ENCODE measurements around the gene PTPRG.
"Not testable (repeated sequence)": the region's sequence is repeated elsewhere in the genome, so short reads cannot be mapped to it uniquely, and the experiment has no call there.

The PTPRG gene

DNA sequence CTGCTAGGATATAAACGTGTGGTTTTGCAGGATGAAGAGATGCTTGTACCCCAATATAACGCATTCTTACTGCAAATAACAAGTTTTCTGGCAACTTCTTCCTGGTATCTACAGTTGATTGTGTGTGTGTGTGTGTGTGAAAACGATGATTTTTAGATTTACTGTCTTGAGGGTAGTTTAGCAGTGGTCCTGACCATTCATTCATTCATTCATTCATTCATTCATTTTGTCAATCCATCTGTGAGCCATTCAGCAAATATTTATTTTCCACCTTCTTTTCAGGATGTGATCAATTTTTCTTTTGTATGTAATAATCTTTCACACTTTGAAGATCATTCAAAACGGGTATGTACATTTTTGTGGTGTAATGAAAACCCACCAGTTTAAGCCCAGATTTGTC, 250.7 kb downstream of the PTPRG start:
- no peak for DNase-seq
- no peak for TF ChIP-seq GATA1 (IDR thresholded peaks at IDR 0.05; ENCODE audit: low read depth, low read length)
- TF ChIP-seq POLR2A (IDR thresholded peaks at IDR 0.05; ENCODE audit: low read length) = no peak

DNA sequence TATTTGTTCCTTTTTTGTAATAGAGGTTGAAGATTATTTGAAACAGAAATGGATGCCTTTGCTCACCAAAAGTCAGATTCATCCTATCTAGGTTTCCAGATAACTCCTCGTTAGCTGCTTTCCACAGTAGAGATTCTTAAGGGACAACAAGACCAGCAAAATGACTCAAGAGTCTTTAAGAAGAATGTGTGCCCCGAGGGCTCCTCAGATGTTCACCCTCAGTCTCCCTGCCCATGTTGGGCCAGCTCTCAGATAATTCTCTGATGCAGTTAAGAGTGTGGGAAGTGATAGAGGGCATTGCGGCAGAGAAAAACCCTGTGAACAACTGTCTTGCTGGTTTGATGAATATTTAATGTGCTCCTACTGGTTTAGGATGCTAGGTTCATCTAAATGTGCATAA, 251.1 kb downstream of the PTPRG start:
- DNase-seq = no peak
- TF ChIP-seq POLR2A (IDR thresholded peaks at IDR 0.05; ENCODE audit: low read length) (no peak), GATA1 (IDR thresholded peaks at IDR 0.05; ENCODE audit: low read depth, low read length) (no peak)

DNA sequence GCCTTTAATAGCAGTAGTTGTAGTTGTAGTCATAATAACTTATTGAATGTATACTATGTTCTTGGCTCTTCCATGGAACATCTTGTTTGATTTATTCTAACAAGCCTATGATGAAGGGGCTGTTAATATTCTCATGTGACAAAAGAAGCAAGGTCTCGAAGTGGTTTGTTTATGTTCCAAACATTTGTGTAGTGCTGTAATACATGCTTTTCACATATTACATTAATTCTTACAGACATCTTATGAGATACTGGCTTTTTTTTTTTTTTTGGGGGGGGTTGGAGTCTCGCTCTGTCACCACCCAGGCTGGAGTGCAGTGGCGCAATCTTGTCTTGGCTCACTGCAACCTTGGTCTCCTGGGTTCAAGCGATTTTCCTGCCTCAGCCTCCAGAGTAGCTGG, 252.3 kb downstream of the PTPRG start:
- TF ChIP-seq GATA1 (IDR thresholded peaks at IDR 0.05; ENCODE audit: low read depth, low read length) = no peak
- no peak for TF ChIP-seq POLR2A (IDR thresholded peaks at IDR 0.05; ENCODE audit: low read length)
- no peak for DNase-seq

DNA sequence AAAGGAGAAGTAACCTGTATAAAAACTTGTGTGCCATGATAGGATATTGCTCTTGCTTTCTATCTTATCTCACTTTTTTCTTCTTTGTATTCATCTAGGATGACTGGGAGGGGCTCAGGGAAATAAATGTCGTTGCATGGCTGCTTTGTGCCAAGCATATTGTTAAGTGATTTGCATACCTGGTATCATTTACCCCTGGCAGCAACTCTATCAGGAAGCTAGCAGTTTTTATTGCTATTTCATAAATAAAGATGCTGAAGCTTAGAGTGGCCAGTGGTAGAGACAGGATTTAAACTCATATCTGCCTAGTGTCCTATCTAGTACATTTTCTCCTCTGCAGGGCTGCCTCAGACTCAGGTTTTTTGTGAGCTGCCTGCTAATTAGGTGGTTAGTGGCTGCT, 253.3 kb downstream of the PTPRG start:
- DNase-seq = no peak
- TF ChIP-seq POLR2A (IDR thresholded peaks at IDR 0.05; ENCODE audit: low read length) = no peak
- TF ChIP-seq GATA1 (IDR thresholded peaks at IDR 0.05; ENCODE audit: low read depth, low read length) = no peak

DNA sequence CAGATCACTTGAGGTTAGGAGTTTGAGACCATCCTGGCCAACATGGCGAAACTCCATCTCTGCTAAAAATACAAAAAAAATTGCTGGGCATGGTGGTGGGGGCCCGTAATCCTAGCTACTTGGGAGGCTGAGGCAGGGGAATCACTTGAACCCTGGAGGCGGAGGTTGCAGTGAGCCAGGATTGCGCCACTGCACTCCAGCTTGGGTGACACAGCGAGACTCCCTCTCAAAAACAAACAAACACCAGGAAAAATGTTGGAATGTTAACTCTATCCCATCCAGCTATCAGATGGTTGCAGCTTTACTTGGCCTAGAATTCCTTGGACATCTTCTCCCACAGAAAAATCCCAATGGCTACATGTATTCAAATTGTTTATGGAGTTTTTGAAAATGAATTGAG, 254.9 kb downstream of the PTPRG start:
- DNase-seq = not testable (repeated sequence)

DNA sequence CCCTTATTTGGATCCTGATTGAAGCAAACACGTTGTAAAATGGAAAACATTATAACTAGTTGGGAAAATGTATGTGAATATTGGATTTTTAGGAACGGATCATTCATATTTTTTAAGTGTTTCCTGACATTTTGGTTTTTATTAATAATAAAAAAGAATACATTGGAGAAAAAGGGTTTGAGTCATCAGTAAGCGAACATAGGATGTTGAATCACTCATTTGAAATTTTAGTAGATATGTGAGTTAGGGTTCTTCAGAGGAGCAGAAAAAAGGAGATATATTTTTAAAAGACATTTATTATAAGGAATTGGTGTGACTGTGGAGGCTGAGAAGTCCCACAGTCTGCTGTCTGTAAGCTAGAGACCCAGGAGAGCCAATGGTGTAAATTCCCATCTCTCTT, 258.5 kb downstream of the PTPRG start:
- DNase-seq = no peak
- TF ChIP-seq POLR2A (IDR thresholded peaks at IDR 0.05; ENCODE audit: low read length) (no peak), GATA1 (IDR thresholded peaks at IDR 0.05; ENCODE audit: low read depth, low read length) (no peak)

DNA sequence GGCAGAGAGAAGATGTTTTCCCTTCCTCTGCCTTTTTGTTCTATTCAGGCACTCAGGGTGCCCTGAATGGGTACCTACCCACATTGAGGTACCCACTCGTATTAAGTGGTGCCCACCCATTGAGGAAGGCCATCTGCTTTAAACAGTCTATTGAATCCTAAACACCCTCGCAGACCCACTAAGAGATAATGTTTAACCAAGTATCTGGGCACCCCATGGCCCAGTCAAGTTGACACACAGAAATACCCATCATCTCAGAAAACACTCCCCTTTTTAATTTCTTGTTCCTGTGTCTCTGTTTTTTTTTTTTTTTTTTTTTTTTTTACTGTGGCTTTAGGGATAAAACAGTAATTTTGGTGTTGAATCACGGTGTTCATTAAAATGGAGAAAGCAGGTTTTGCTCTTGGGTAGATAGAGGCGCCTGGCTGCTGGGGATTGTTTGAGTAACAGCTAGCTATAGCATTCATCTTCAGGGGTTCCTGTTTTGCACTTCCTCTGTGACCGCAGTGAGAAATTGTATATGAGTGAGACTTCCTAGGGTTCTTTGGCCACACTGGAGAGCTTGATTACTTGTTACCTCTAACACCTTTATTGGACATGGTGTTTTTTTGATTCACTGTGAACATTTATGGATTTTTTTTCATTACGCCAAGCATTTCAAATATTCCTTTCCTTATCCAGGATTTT, 259.1 kb downstream of the PTPRG start:
- no peak for TF ChIP-seq GATA1 (IDR thresholded peaks at IDR 0.05; ENCODE audit: low read depth, low read length)
- TF ChIP-seq POLR2A (IDR thresholded peaks at IDR 0.05; ENCODE audit: low read length) = no peak
- no peak for DNase-seq

DNA sequence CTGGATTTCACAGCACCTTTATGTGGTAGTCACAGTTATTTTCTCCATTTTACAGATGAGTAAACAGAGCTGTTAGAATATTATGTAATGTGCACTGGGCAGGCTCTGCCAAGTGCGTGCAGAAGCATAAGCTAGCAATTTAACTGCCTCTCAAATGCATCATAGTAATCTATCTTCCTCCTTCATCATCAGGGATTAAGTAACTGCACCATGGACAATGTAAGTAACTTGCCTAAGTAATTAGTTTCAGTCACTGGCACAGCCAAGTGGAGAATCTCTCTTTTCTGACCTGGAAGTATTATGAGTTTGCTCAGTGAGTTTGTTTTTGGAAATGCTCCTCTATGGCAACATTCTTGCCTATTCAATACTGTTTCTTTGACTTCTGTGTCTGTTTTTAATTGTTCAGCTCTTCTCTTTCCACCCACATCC, 260.5 kb downstream of the PTPRG start:
- no peak for DNase-seq
- no peak for TF ChIP-seq GATA1 (IDR thresholded peaks at IDR 0.05; ENCODE audit: low read depth, low read length)

DNA sequence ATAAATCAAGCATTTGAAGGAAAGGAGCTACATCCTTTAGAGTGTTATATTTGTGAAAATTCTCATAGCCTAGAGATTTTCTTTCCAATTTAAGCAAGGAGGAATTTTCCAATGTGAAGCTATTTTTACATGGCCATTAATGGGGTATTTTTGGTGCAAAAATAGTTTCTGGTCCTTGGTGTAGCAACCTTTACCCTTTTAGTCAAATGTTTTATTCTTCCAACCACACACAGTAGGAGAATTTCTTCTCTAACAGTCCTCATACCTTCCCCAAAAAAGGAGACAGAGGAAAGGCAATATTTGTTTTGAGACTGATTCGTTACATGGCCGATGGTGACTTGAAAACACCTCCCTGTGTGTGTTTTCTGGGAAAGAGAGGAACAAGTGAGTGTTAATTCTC, 261.2 kb downstream of the PTPRG start:
- no peak for TF ChIP-seq GATA1 (IDR thresholded peaks at IDR 0.05; ENCODE audit: low read depth, low read length)
- no peak for TF ChIP-seq POLR2A (IDR thresholded peaks at IDR 0.05; ENCODE audit: low read length)
- no peak for DNase-seq

DNA sequence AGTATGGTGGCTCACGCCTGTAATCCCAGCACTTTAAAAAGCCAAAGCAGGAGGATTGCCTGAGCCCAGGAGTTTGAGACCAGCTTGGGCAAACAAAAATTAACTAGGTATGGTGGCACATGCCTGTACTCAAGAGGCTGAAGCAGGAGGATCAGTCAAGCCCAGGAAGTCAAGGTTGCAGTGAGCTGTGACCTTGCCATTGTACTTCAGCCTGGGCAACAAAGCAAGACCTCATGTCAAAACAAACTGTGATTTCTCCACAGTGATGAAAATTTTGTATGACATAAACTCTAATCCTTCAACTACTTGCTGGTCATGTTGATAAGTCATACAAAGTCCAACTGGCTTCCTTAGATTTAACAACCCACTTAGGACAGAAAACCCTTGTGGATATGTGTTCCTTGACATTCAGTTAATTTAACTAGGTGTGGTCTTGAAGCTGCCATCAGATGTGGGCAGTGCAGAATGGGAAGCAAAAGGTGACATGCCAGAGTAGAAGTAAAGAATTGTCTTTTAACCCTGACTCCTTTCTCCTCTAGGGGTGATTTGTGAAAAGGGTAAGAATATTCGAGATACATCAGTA, 263.3 kb downstream of the PTPRG start:
- TF ChIP-seq POLR2A (IDR thresholded peaks at IDR 0.05; ENCODE audit: low read length) (no peak), GATA1 (IDR thresholded peaks at IDR 0.05; ENCODE audit: low read depth, low read length) (no peak)
- no peak for DNase-seq

DNA sequence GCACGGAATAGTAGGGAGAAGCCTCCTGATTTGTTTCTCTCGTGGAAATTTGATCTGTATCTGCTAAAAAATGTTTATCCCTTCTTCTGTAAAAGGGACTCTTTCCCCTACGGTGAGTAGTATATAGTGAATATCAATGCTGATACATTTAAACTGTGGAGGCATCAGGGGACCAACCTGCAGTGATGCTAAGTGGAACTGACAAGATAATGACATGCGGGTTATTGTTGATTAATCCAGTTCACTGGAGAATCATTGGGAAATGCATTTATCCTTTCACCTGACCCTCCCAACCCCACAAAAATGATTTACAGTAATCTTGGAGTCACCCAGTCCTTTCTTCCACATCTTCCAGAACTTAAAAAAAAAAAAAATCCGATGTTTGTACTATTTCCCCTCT, 264.8 kb downstream of the PTPRG start:
- DNase-seq = no peak
- TF ChIP-seq GATA1 (IDR thresholded peaks at IDR 0.05; ENCODE audit: low read depth, low read length) (no peak), POLR2A (IDR thresholded peaks at IDR 0.05; ENCODE audit: low read length) (no peak)

DNA sequence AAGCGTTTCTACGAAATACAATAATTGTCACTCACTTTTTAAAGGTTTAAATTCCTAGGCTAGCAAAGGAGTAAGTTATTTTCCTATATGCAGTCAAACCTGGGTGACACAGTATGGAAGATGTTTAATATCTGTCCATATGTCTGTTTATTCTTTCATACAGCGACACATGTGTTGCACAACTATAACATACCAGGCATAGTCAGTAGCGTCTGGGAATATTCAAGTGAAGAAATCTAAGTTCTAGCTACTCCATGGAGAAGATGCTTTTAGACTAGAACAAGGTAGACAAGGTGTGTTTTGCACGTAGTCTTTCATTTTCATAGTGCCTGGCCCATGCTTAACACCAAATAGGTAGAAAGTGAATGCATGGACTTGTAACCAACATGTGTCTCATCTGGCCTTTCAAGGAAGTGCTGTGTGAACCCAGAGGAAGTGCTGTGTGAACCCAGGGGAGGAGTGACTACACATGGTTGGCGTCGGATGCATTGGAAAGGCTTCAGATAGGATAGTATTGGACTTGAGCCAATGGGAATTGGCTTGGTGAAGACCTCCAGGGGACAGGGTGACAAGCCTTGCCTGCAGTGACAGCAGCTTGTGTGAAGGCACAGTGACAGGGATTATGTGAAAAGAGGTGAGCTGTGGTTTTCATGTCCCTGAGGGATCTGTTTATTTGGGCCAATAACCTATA, 267.0 kb downstream of the PTPRG start:
- no peak for DNase-seq
- TF ChIP-seq GATA1 (IDR thresholded peaks at IDR 0.05; ENCODE audit: low read depth, low read length) = no peak

DNA sequence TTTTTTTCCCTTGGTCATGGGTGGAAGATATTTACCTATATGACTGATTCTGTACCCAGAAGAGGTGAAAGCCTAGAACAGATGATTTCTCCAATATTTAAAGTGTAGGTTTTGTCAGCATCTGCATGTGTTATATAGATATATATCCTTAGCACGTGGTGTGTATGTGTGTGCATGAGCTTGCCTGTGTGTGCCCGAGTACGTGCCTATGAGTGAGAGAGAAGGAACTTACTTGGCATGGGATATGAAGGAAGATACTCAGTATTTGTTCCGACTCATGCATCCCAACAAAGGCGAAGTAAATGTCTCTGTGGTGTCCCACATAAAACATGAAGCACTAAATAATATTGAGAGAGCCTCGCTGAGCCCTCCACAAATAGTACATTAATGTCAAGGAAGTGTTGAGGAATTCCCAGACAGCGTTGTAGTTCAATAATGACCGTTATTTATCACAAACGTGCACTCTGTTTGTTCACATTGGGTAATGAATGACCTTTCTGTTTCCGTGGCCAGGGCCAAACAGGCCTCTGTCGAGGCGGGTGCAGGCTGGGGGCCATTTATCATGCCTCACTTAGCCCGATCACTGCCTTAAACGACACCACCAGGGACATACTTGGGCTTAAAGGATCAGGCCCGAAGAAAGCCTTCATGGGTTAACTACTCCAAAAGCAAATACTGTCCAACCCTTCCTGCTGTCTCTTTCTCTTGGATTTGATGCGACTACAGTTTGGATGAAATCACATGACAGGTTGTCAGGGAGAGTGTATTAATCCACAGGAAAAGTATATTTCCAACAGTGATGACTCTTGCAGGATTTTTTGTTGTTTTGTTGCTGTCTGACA, 267.7 kb downstream of the PTPRG start:
- TF ChIP-seq GATA1 (IDR thresholded peaks at IDR 0.05; ENCODE audit: low read depth, low read length) (no peak), POLR2A (IDR thresholded peaks at IDR 0.05; ENCODE audit: low read length) (no peak)
- no peak for DNase-seq

DNA sequence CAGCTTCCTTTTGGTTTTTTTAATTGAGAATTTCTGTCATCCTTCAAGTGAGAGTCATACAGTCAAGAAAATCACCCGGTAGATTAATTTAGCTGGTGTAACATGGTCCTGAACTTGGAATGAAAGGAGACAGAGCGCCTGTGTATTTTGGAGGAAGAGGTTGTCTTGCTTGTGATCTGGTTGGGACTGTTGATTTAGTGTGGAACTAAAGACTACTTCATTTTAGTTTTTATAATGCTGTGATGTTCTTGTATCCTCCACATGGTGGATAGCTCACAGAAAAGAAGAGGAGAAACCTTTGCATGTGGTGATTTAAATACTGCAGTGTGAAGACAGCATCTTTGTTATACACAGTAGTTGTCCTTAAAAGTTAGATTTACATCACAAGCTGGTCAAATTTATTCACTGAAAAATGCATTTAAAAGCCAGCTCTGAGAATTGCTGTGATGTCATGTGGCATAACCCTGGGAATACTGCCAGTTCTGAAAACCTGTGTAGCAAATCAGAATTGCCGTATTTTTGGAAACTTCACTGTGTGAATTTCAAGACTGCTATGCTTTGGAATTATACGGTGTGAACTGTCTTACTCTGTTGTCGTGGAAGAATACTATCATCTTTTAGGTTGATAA, 268.5 kb downstream of the PTPRG start:
- no peak for DNase-seq
- TF ChIP-seq POLR2A (IDR thresholded peaks at IDR 0.05; ENCODE audit: low read length) (no peak), GATA1 (IDR thresholded peaks at IDR 0.05; ENCODE audit: low read depth, low read length) (no peak)
